Epithelial cell of alveolus of lung (primary cell): ENCODE results near the gene EID2B. TPM values are rescaled to one million over a fixed set of nuclear protein-coding genes. Genes with fewer than 3 reads are reported as not detected.

Experiments
- total RNA-seq: library from RNA; depleted of rRNA; stranded (reverse); fragments of >200 nt; gene quantifications from 2 replicates; pipeline ENCODE4 v1.2.1, GENCODE V29; 2015

Gene EID2B, protein sequence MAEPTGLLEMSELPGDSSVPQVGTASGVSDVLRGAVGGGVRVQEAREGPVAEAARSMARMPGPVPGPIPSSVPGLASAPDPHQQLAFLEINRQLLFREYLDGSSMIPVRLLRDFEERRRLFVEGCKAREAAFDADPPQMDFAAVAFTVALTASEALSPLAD
- total RNA-seq, result 2.7 and 5.1 TPM in 2 replicates

GRCh38 chr19:39532233-39533002 is at the start of gene EID2B:
EID2B (minus strand) TSS chr19:39532852; CDS start chr19:39532802, 50 bp downstream.

GRCh38 chr19:39539518-39540332 is 7.1 kb upstream of the EID2B start, which contains the start of gene EID2:
EID2 (minus strand) TSS chr19:39540161; CDS start chr19:39540079, 82 bp downstream.

GRCh38 chr19:39514840-39515550 is 17.7 kb downstream of the EID2B start, which contains the start of gene SELENOV:
SELENOV (plus strand) TSS chr19:39515139; CDS start chr19:39515213, 74 bp downstream.

GRCh38 chr19:39498798-39499642 is 33.6 kb downstream of the EID2B start, which contains the start of gene DLL3:
DLL3 (plus strand) TSS chr19:39498947; CDS start chr19:39498975, 28 bp downstream.

Other genes with a start within 250 kb of the EID2B start
- not detected in 2 replicates for gene IFNL1, start 236.4 kb downstream of the EID2B start, total RNA-seq
- 0.91 and 3.5 TPM in 2 replicates for gene LRFN1, start 212.0 kb downstream of the EID2B start, total RNA-seq
- 8.0 and 15.0 TPM in 2 replicates for gene GMFG, start 196.8 kb downstream of the EID2B start, total RNA-seq
- gene SAMD4B, start 190.4 kb downstream of the EID2B start, total RNA-seq, result 57.8 and 74.8 TPM in 2 replicates
- 33.0 and 34.6 TPM in 2 replicates for gene PAF1, start 141.7 kb downstream of the EID2B start, total RNA-seq
- 35.6 and 56.0 TPM in 2 replicates for gene MED29, start 141.5 kb downstream of the EID2B start, total RNA-seq
- 19.8 and 64.4 TPM in 2 replicates for gene ZFP36, start 126.0 kb downstream of the EID2B start, total RNA-seq
- gene PLEKHG2, start 120.2 kb downstream of the EID2B start, total RNA-seq, result 22.0 and 34.3 TPM in 2 replicates
- 2,275 and 2,629 TPM in 2 replicates for gene RPS16, start 96.9 kb downstream of the EID2B start, total RNA-seq
- gene SUPT5H, start 87.3 kb downstream of the EID2B start, total RNA-seq, result 63.7 and 89.2 TPM in 2 replicates
- 51.4 and 81.6 TPM in 2 replicates for gene TIMM50, start 52.0 kb downstream of the EID2B start, total RNA-seq
- 0.52 TPM in 1 of 2 replicates, not detected in the other for gene DLL3, start 33.9 kb downstream of the EID2B start, total RNA-seq
- not detected in 2 replicates for gene SELENOV, start 17.7 kb downstream of the EID2B start, total RNA-seq
- 12.1 and 12.9 TPM in 2 replicates for gene EID2, start 7.3 kb upstream of the EID2B start, total RNA-seq
- gene LGALS13, start 69.7 kb upstream of the EID2B start, total RNA-seq, result not detected in 2 replicates
- gene LGALS16, start 123.1 kb upstream of the EID2B start, total RNA-seq, result not detected in 2 replicates
- not detected in 2 replicates for gene LGALS14, start 171.6 kb upstream of the EID2B start, total RNA-seq
- gene CLC, start 205.2 kb upstream of the EID2B start, total RNA-seq, result not detected in 2 replicates
- gene LEUTX, start 246.0 kb upstream of the EID2B start, total RNA-seq, result not detected in 2 replicates